ENCODE measurements around the gene NNMT.
A peak's percentile ranks its signal among the peaks of the same experiment; 100 is the strongest.

Gene NNMT

GRCh38 chr11:114353443-114353842 is 57.2 kb downstream of the NNMT start:
- no peak for DNase-seq

GRCh38 chr11:114354076-114354475 is 57.9 kb downstream of the NNMT start:
- no peak for DNase-seq

GRCh38 chr11:114358716-114359115 is 62.5 kb downstream of the NNMT start:
- DNase-seq: peak; percentile 14

GRCh38 chr11:114359342-114359741 is 63.1 kb downstream of the NNMT start:
- DNase-seq: no peak

GRCh38 chr11:114362326-114362725 is 66.1 kb downstream of the NNMT start:
- DNase-seq: no peak

- DNase-seq: no peak
Measured at GRCh38 chr11:114362958-114363357, 66.8 kb downstream of the NNMT start.

All from NCI-H2029 (cell line).